H1 (cell line): ENCODE data around the gene CCDC33. TPM values are rescaled to one million over a fixed set of nuclear protein-coding genes. Genes with fewer than 3 reads are reported as not detected.

ENCODE experiments used
- CTCF ChIA-PET: fragments of 300-600 bp; sonication (Branson Sonifier 250); formaldehyde crosslinking; loops from one replicate; lab custom pipeline; 2021; ENCODE audit not compliant: partially characterized antibody; lab: Charles Lee
- POLR2A ChIA-PET: fragments of 300-600 bp; sonication (Branson Sonifier 250); formaldehyde crosslinking; loops from one replicate; lab custom pipeline; 2021; ENCODE audit warnings: inconsistent platforms; ENCODE audit not compliant: partially characterized antibody; lab: Charles Lee
- DNase-seq, 2 experiments: peaks; one replicate each; pipeline versions ENCODE4 v3.0.0 to v3.0.0-alpha.2; 2010 to 2022; ENCODE audit warnings: low spot score in 2 of 2, low read depth in 1 of 2, mixed read lengths in 1 of 2
- FAIRE-seq: peaks from 2 replicates; lab custom pipeline; 2011; peaks lifted over from hg19 to GRCh38; lab: Jason Lieb, UNC
- H2AFZ ChIP-seq: 2 replicates; pipeline ENCODE4 v1.8.1; 2012; ENCODE audit warnings: low read length, inconsistent platforms
- H2AK5ac ChIP-seq: 2 replicates; pipeline ENCODE4 v1.6.1; 2013; ENCODE audit warnings: low read depth, low read length
- H2BK120ac ChIP-seq: replicated peaks from 2 replicates; pipeline ENCODE3; 2013; ENCODE audit warnings: low read depth, low read length, inconsistent platforms
- H2BK12ac ChIP-seq: 2 replicates; pipeline ENCODE4 v1.6.1; 2013; ENCODE audit warnings: low read depth, low read length
- H2BK15ac ChIP-seq: 2 replicates; pipeline ENCODE4 v1.6.1; 2013; ENCODE audit warnings: low read length
- H2BK20ac ChIP-seq: 2 replicates; pipeline ENCODE4 v1.6.1; 2013; ENCODE audit warnings: low read length
- H2BK5ac ChIP-seq: 2 replicates; pipeline ENCODE4 v1.6.1; 2013; ENCODE audit warnings: low read depth, low read length
- H3K14ac ChIP-seq: 2 replicates; pipeline ENCODE4 v1.6.1; 2013; ENCODE audit warnings: inconsistent platforms; ENCODE audit not compliant: insufficient read length
- H3K18ac ChIP-seq: 2 replicates; pipeline ENCODE4 v1.6.1; 2013; ENCODE audit warnings: low read length; ENCODE audit errors: extremely low read depth
- H3K23ac ChIP-seq: 2 replicates; pipeline ENCODE4 v1.6.1; 2013; ENCODE audit warnings: inconsistent platforms; ENCODE audit not compliant: insufficient read length
- H3K23me2 ChIP-seq: 2 replicates; pipeline ENCODE4 v1.6.1; 2013; ENCODE audit warnings: low read depth, low read length
- H3K27ac ChIP-seq: 2 replicates; pipeline ENCODE4 v1.6.1; 2011; ENCODE audit warnings: low read depth, low read length, inconsistent platforms
- H3K27me3 ChIP-seq, 4 experiments: replicated peaks in 1 of 4; 1 replicate in 1 of 4; 2 replicates in 3 of 4; pipeline versions ENCODE4 v1.6.1 to v1.8.1; 2011 to 2013; ENCODE audit warnings: low read length in 3 of 4, mild to moderate bottlenecking in 3 of 4, inconsistent platforms in 2 of 4, mixed read lengths in 2 of 4, moderate library complexity in 1 of 4; ENCODE audit not compliant: control insufficient read depth in 3 of 4, insufficient read depth in 3 of 4; ENCODE audit errors: extremely low read depth in 1 of 4
- H3K36me3 ChIP-seq, 4 experiments: 2 replicates each; pipeline versions ENCODE4 v1.6.1 to v1.8.1; 2011 to 2013; ENCODE audit warnings: mild to moderate bottlenecking in 4 of 4, low read length in 3 of 4, moderate library complexity in 2 of 4, control low read depth in 1 of 4, inconsistent platforms in 1 of 4; ENCODE audit not compliant: insufficient read depth in 4 of 4, control insufficient read depth in 2 of 4
- H3K4ac ChIP-seq: replicated peaks from 2 replicates; pipeline ENCODE3; 2013; ENCODE audit warnings: low read length, low read depth, mixed read lengths, inconsistent platforms; ENCODE audit not compliant: insufficient read length
- H3K4me1 ChIP-seq, 4 experiments: replicated peaks in 1 of 4; 1 replicate in 1 of 4; 2 replicates in 3 of 4; pipeline versions ENCODE4 v1.6.1 to v1.8.1; 2011 to 2013; ENCODE audit warnings: low read length in 3 of 4, inconsistent platforms in 2 of 4, mixed read lengths in 1 of 4; ENCODE audit not compliant: insufficient read depth in 4 of 4, control insufficient read depth in 3 of 4
- H3K4me2 ChIP-seq, 2 experiments: 2 replicates each; pipeline versions ENCODE4 v1.6.1 to v1.8.1; 2011 to 2013; ENCODE audit warnings: low read depth in 2 of 2, low read length in 2 of 2, control low read depth in 1 of 2, inconsistent platforms in 1 of 2, mild to moderate bottlenecking in 1 of 2; ENCODE audit not compliant: insufficient read depth in 1 of 2
- H3K4me3 ChIP-seq, 4 experiments: fragments of 200-600, 300-600 bp in 1 of 4; sonication (generic), shearing (Covaris generic), sonication (Bioruptor Twin) in 1 of 4; 2 replicates each; pipeline versions ENCODE4 v1.5.1 to v1.8.1; 2011 to 2016; ENCODE audit warnings: low read length in 4 of 4, low read depth in 3 of 4, control low read depth in 2 of 4, inconsistent platforms in 2 of 4, mild to moderate bottlenecking in 2 of 4, mixed read lengths in 1 of 4, moderate library complexity in 1 of 4; ENCODE audit not compliant: insufficient read depth in 2 of 4; ENCODE audit errors: extremely low read depth in 1 of 4
- H3K56ac ChIP-seq: replicated peaks from 2 replicates; pipeline ENCODE3; 2013; ENCODE audit warnings: low read depth, mild to moderate bottlenecking, mixed read lengths, low read length, inconsistent platforms; ENCODE audit not compliant: insufficient read length
- H3K79me1 ChIP-seq: 2 replicates; pipeline ENCODE4 v1.6.1; 2013; ENCODE audit warnings: low read depth, low read length, control low read depth
- H3K79me2 ChIP-seq, 2 experiments: 2 replicates each; pipeline versions ENCODE4 v1.6.1 to v1.8.1; 2012 to 2013; ENCODE audit warnings: low read length in 2 of 2, mild to moderate bottlenecking in 2 of 2, inconsistent platforms in 1 of 2; ENCODE audit not compliant: insufficient read depth in 2 of 2, control insufficient read depth in 1 of 2
- H3K9ac ChIP-seq, 4 experiments: replicated peaks in 1 of 4; 1 replicate in 1 of 4; 2 replicates in 3 of 4; pipeline versions ENCODE4 v1.6.1 to v1.8.1; 2011 to 2013; ENCODE audit warnings: low read depth in 3 of 4, low read length in 3 of 4, control low read depth in 2 of 4, mild to moderate bottlenecking in 2 of 4, moderate library complexity in 2 of 4, inconsistent platforms in 1 of 4; ENCODE audit errors: extremely low read depth in 1 of 4
- H3K9me3 ChIP-seq, 2 experiments: 2 replicates each; pipeline versions ENCODE4 v1.6.1 to v1.8.1; 2012 to 2013; ENCODE audit warnings: mild to moderate bottlenecking in 2 of 2, moderate library complexity in 2 of 2, control low read depth in 1 of 2, inconsistent platforms in 1 of 2, low read depth in 1 of 2, low read length in 1 of 2, mixed read lengths in 1 of 2; ENCODE audit not compliant: insufficient read depth in 2 of 2
- H4K20me1 ChIP-seq, 2 experiments: replicated peaks in 1 of 2; 2 replicates each; pipeline versions ENCODE3 to v1.8.1; 2011 to 2013; ENCODE audit warnings: inconsistent platforms in 2 of 2, low read length in 2 of 2, mild to moderate bottlenecking in 1 of 2; ENCODE audit not compliant: insufficient read depth in 2 of 2, control insufficient read depth in 1 of 2
- H4K5ac ChIP-seq: 2 replicates; pipeline ENCODE4 v1.6.1; 2013; ENCODE audit warnings: low read length, low read depth, mixed read lengths, inconsistent platforms; ENCODE audit not compliant: insufficient read length
- H4K8ac ChIP-seq: 2 replicates; pipeline ENCODE4 v1.8.0; 2013; ENCODE audit warnings: mild to moderate bottlenecking, moderate library complexity, low read length, inconsistent platforms; ENCODE audit not compliant: insufficient read depth; ENCODE audit errors: extremely low read depth
- H4K91ac ChIP-seq: replicated peaks from 2 replicates; pipeline ENCODE3; 2013; ENCODE audit warnings: low read length, mixed read lengths, inconsistent platforms; ENCODE audit not compliant: insufficient read length
- CTCF ChIP-seq, 3 experiments: IDR thresholded peaks; 1 replicate in 2 of 3; 2 replicates in 1 of 3; pipeline versions ENCODE4 v1.5.1 to v1.6.1; 2011; ENCODE audit warnings: low read length in 3 of 3, mild to moderate bottlenecking in 3 of 3, inconsistent platforms in 2 of 3, low read depth in 1 of 3, moderate library complexity in 1 of 3; ENCODE audit not compliant: insufficient read depth in 1 of 3; ENCODE audit errors: control extremely low read depth in 1 of 3
- KDM5A ChIP-seq: fragments of 200-600 bp; IDR thresholded peaks from 2 replicates; pipeline ENCODE4 v1.7.1; 2012; ENCODE audit warnings: mild to moderate bottlenecking, low read length, inconsistent platforms, mixed read lengths
- POLR2A ChIP-seq, 2 experiments: IDR thresholded peaks; 1 replicate in 1 of 2; 2 replicates in 1 of 2; pipeline ENCODE4 v1.6.1; 2011; ENCODE audit warnings: low read depth in 2 of 2, low read length in 2 of 2, mild to moderate bottlenecking in 2 of 2; ENCODE audit errors: control extremely low read depth in 1 of 2
- RAD21 ChIP-seq, 2 experiments: IDR thresholded peaks in 1 of 2; conservative IDR thresholded peaks in 1 of 2; 2 replicates each; pipeline ENCODE4 v1.6.1; 2011; ENCODE audit warnings: low read depth in 2 of 2, low read length in 2 of 2, improper control_type of control experiment in 1 of 2, inconsistent platforms in 1 of 2, mild to moderate bottlenecking in 1 of 2, moderate library complexity in 1 of 2
- SUZ12 ChIP-seq: fragments of 200-600 bp; sonication (generic); IDR thresholded peaks from 2 replicates; pipeline ENCODE4 v1.6.1; 2012; ENCODE audit warnings: mild to moderate bottlenecking, inconsistent platforms, low read length, moderate library complexity, mixed read lengths
- TEAD4 ChIP-seq: IDR thresholded peaks from 2 replicates; pipeline ENCODE4 v1.6.1; 2012; ENCODE audit warnings: low read depth, low read length, inconsistent platforms, mixed read lengths
- WGBS, 2 experiments: shearing (Covaris generic) in 1 of 2; methylation state at CpG; one replicate each; pipeline versions ENCODE4 v1.1.6 to v1.1.7; 2013 to 2015; ENCODE audit warnings: low lambda C conversion rate in 2 of 2, mixed read lengths in 2 of 2, inconsistent platforms in 1 of 2, low coverage in 1 of 2, missing lambda C conversion rate in 1 of 2; ENCODE audit not compliant: insufficient replicate concordance in 2 of 2, insufficient coverage in 1 of 2, insufficient read length in 1 of 2; ENCODE audit errors: extremely low coverage in 1 of 2, missing lambda C conversion rate in 1 of 2; 5-methylcytosine and 5-hydroxymethylcytosine counted together
- polyA plus RNA-seq, 7 experiments: library from polyadenylated mRNA; depleted of rRNA in 3 of 7; stranded (reverse) in 5 of 7; unstranded in 2 of 7; fragments of >200 nt in 5 of 7; fragments of 200-250 nt in 2 of 7; gene quantifications; 1 replicate in 5 of 7; 2 replicates in 1 of 7; 4 replicates in 1 of 7; pipeline versions ENCODE4 v1.2.1 to v1.2.3, GENCODE V29; 2011 to 2013; ENCODE audit warnings: missing spikeins in 2 of 7, mixed read lengths in 2 of 7
- total RNA-seq: library from RNA; stranded (reverse); fragmentation: NEBNext Ultra II Directional; extraction: Animal tissue kit (Norgen Biotek cat#: 25700); gene quantifications from 2 replicates; pipeline ENCODE4 v1.2.1, GENCODE V29; 2021
- TF ChIP-seq, protein P1 (sequence below): IDR thresholded peaks from 2 replicates; pipeline ENCODE4 v1.6.1; 2012; ENCODE audit warnings: inconsistent platforms

CCDC33 gene
- total and polyA plus RNA-seq, 2 of the 8 experiments (the other 6 are each of a cell fraction or from before 2014, with no cell fraction given): 2.0 to 2.7 TPM

DNA sequence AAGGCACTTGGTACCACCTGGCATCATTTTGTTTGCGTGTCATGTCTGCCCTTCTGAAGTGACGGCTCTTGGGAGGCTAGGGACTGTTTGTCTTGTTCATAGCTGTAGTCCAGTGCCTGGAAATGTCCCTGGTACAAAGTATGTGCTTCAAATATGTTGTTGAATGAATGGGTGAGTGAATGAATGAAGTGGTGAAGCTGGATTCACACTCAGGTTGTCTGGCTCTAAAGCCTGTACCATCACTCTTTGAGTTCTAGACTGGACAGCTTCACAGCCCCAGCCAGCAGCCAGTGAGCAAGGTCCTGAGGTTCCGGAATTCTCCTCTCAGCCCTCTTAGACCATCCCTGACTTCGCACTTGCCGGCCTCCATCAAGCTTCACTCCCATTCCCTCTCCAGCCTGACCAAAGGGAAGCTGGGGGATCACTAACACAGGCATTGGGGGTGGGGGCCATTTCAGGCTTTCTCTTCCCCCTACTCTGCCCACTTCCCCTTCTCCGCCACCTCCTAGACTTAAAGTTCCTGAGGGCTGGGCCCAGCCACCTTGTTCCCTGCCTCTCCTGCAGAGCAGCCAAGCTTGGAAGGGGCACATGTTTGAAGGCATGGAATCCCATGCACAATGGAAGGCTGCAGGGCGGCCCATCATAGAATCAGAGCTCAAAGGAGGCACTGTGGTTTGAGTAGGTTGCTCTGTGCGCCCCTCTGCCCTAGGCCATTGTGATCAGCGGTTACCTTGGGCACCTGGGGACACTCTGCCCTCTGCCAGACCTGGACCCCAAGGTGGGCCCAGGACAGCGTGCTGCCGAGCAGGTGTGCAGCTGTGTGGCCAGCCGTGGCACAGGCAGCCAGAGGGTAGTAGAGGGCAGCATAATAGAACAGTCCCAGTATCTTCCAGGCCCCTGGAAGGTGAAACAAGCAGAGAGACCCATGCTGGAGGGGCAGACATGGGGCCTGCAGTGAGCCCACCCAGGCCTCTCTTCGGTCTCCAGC is 41.3 kb upstream of the CCDC33 start:
- H4K5ac ChIP-seq: no peak overlapping the region
- ChIA-PET POLR2A (interaction anchor here (0.8 to 2.5 kb wide), 7 partner anchors 11 to 39 kb away, joined by 3 to 7 read pairs (median 4); no protein-coding TSS in a partner anchor), CTCF (interaction anchor here (0.8 to 2.3 kb wide), 13 partner anchors 9 to 147 kb away, joined by 3 to 12 read pairs (median 5); partner anchors contain the start of gene STRA6)
- H4K8ac ChIP-seq: no peak overlapping the region
- H3K79me2 ChIP-seq: no peaks in the 10 kb centered on the region
- H3K4ac ChIP-seq: no peak overlapping the region
- no peak overlapping the region for H2BK120ac ChIP-seq
- TF ChIP-seq, protein P1, sequence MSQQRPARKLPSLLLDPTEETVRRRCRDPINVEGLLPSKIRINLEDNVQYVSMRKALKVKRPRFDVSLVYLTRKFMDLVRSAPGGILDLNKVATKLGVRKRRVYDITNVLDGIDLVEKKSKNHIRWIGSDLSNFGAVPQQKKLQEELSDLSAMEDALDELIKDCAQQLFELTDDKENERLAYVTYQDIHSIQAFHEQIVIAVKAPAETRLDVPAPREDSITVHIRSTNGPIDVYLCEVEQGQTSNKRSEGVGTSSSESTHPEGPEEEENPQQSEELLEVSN: no peak
- no peak for TF ChIP-seq CTCF (IDR thresholded peaks at IDR 0.05; ENCODE audit: control extremely low read depth in 1 of 3, insufficient read depth in 1 of 3, low read depth in 1 of 3, low read length in 3 of 3)
- no peak for TF ChIP-seq SUZ12
- no peak for TF ChIP-seq TEAD4
- no peak for TF ChIP-seq KDM5A
- TF ChIP-seq POLR2A (IDR thresholded peaks at IDR 0.05; ENCODE audit: control extremely low read depth in 1 of 2, low read depth in 2 of 2, low read length in 2 of 2): no peak
- no peak for TF ChIP-seq RAD21 (IDR thresholded peaks at IDR 0.05 in 1 of 2, conservative IDR thresholded peaks at IDR 0.05 in 1 of 2; ENCODE audit: low read depth in 2 of 2, low read length in 2 of 2)
- no peak for DNase-seq
- H3K27me3 ChIP-seq: no peaks in the 10 kb centered on the region
- no peak overlapping the region for H2AK5ac ChIP-seq
- no peak overlapping the region for H2BK20ac ChIP-seq
- H2BK15ac ChIP-seq: no peak overlapping the region
- no peak for FAIRE-seq
- peaks cover 0 to 2% (median 0%) of the 10 kb centered on the region in 4 experiments; a peak in 3 of 7 replicates for H3K4me1 ChIP-seq
- no peaks in the 10 kb centered on the region for H3K9me3 ChIP-seq
- H4K20me1 ChIP-seq: no peaks in the 10 kb centered on the region
- H3K14ac ChIP-seq: no peak overlapping the region
- H3K79me1 ChIP-seq: no peaks in the 10 kb centered on the region; the same call in 1 of the 2 replicates
- no peak overlapping the region for H2AFZ ChIP-seq
- no peak overlapping the region for H3K18ac ChIP-seq
- H3K36me3 ChIP-seq: no peaks in the 10 kb centered on the region
- H3K9ac ChIP-seq: no peak overlapping the region
- H3K27ac ChIP-seq: no peak overlapping the region
- H2BK5ac ChIP-seq: no peak overlapping the region
- no peak overlapping the region for H3K4me2 ChIP-seq
- no peak overlapping the region for H2BK12ac ChIP-seq
- 0 out of 2 replicates have a peak, but pooled peaks cover 2% of the 10 kb centered on the region for H3K23me2 ChIP-seq
- H3K4me3 ChIP-seq: no peak overlapping the region
- no peak overlapping the region for H3K56ac ChIP-seq
- no peak overlapping the region for H4K91ac ChIP-seq
- WGBS, 2 experiments: 91% methylated on average over 13 of the region's 13 CpGs; no CpG with 5 or more reads in 1 of the 2 experiments
- no peak overlapping the region for H3K23ac ChIP-seq
